ENCODE data around the gene MTURN. TPM values are rescaled to one million over a fixed set of nuclear protein-coding genes. Genes with fewer than 3 reads are reported as not detected.

MTURN gene
- total and polyA plus RNA-seq, 10 donors: 6.3 to 36.6 (median 14.8) TPM

DNA sequence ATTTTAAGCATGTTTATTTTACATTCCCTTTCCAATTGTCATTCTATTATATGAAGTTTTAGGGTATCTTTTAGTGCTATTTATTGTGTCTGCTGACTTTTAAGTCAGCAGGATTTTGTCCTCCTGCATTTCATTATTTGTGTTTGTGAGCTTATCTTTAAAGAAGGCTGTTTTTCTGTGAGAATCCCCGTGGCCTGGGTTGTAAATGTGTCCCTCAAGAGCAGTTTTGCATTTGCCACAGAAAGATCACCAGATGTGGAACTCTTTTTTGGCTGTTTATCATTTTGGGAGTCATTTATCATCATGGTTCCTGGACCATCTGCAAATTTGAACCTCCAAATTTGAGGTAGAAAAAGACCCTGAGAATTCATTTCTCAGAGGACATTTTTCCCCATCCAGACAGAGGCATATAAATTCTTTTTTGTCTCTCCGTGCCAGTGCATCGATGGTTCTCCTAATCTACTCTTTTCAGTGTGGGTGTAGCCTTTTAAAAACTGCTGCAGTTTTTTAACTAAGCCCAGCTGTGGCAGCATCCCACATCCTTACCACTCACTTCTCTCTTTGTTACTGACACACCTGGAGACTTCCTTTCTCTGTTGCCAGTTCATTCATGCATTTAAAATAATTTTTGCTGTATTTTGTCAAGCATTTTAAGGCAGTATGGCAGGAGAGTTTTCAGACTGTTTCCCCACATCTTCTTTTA is 20.1 kb upstream of the MTURN start:
- Histone ChIP-seq H3K4me1 (peaks cover 0 to 6% (median 0%) of the 10 kb centered on the region in 6 donors), H3K4me3 (no peak overlapping the region), H3K27ac (no peak overlapping the region), H3K9me3 (peaks cover 0 to 17% (median 16%) of the 10 kb centered on the region in 8 donors), H3K27me3 (replicated peaks in 1 of 7) (no peaks in the 10 kb centered on the region), H3K36me3 (no peaks in the 10 kb centered on the region)
- intact Hi-C loops (cut with DNase I; ENCODE audit: low total_unique reads): no loop called here
- no peak for TF ChIP-seq POLR2AphosphoS5 (IDR thresholded peaks at IDR 0.05)
- TF ChIP-seq POLR2A (IDR thresholded peaks at IDR 0.05): no peak
- TF ChIP-seq, protein P1, sequence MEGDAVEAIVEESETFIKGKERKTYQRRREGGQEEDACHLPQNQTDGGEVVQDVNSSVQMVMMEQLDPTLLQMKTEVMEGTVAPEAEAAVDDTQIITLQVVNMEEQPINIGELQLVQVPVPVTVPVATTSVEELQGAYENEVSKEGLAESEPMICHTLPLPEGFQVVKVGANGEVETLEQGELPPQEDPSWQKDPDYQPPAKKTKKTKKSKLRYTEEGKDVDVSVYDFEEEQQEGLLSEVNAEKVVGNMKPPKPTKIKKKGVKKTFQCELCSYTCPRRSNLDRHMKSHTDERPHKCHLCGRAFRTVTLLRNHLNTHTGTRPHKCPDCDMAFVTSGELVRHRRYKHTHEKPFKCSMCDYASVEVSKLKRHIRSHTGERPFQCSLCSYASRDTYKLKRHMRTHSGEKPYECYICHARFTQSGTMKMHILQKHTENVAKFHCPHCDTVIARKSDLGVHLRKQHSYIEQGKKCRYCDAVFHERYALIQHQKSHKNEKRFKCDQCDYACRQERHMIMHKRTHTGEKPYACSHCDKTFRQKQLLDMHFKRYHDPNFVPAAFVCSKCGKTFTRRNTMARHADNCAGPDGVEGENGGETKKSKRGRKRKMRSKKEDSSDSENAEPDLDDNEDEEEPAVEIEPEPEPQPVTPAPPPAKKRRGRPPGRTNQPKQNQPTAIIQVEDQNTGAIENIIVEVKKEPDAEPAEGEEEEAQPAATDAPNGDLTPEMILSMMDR (IDR thresholded peaks at IDR 0.05 in 8 of 11, conservative IDR thresholded peaks at IDR 0.05 in 3 of 11): no peak
- no peak for DNase-seq
- 54 to 75% (median 62%) methylated on average over 3 of the region's 3 CpGs for WGBS, 5 donors

DNA sequence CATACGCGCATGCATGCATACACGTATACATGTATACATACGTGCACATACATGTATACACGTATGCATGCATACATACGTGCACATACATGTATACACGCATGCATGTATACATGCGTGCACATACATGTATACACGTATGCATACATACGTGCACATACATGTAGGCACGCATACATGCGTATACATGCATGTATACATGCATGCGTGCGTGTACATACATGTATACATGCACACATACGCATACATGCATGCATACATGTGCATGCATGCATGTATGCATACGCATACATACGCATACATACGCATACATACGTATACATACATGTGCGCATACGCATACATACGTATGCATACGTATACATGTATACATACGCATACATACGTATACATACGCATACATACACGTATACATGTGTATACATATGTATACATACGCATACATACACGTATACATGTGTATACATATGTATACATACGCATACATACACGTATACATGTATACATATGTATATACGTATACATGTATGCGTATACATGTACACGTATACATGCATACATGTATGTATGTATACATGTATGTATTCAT is 19.0 kb upstream of the MTURN start:
- no peak overlapping the region for H3K27ac ChIP-seq
- H3K4me1 ChIP-seq: peaks cover 0 to 6% (median 0%) of the 10 kb centered on the region in 6 donors
- H3K9me3 ChIP-seq: peaks cover 0 to 17% (median 16%) of the 10 kb centered on the region in 8 donors
- intact Hi-C loops (cut with DNase I; ENCODE audit: low total_unique reads): no loop called here
- no peaks in the 10 kb centered on the region for H3K36me3 ChIP-seq
- WGBS, 5 donors: 89 to 92% (median 90%) methylated on average over 31 to 34 of the region's 34 CpGs
- no peaks in the 10 kb centered on the region for H3K27me3 ChIP-seq (replicated peaks in 1 of 7)
- no peak for TF ChIP-seq POLR2A (IDR thresholded peaks at IDR 0.05)
- no peak for TF ChIP-seq POLR2AphosphoS5 (IDR thresholded peaks at IDR 0.05)
- TF ChIP-seq, protein P1 (IDR thresholded peaks at IDR 0.05 in 8 of 11, conservative IDR thresholded peaks at IDR 0.05 in 3 of 11): no peak
- H3K4me3 ChIP-seq: no peak overlapping the region
- no peak for DNase-seq

DNA sequence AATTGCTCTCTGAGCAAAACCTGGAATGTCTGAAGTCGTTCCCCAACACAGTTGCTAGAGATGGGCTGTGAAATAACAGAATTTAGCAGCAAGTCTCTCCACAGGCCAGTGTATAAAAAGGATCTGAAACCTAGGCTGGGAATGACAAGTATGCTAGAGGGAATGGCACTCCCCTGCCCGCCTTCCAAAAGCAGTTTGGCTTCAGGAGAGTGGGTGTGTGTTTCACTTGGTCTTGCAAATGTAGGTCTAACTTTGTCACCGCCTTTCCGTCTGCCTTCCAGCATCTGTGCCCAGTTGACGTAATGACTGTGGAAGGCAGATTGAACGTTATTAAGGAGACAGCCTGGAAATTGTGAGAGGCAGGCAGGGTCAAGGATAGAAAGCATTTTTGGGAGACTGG is 18.0 kb upstream of the MTURN start:
- Histone ChIP-seq H3K9me3 (peaks cover 0 to 17% (median 16%) of the 10 kb centered on the region in 8 donors), H3K27me3 (replicated peaks in 1 of 7) (no peaks in the 10 kb centered on the region), H3K4me3 (no peak overlapping the region), H3K4me1 (peaks cover 0 to 6% (median 0%) of the 10 kb centered on the region in 6 donors), H3K36me3 (no peaks in the 10 kb centered on the region), H3K27ac (peak overlapping the region in 6 of 8 donors; percentile 1 to 56 (median 32))
- DNase-seq: no peak
- 72 to 85% (median 75%) methylated on average over 6 of the region's 6 CpGs for WGBS, 5 donors
- intact Hi-C loops (cut with DNase I; ENCODE audit: low total_unique reads): no loop called here
- TF ChIP-seq POLR2AphosphoS5 (IDR thresholded peaks at IDR 0.05) (no peak), POLR2A (IDR thresholded peaks at IDR 0.05) (no peak)
- TF ChIP-seq, protein P1 (IDR thresholded peaks at IDR 0.05 in 8 of 11, conservative IDR thresholded peaks at IDR 0.05 in 3 of 11): no peak

DNA sequence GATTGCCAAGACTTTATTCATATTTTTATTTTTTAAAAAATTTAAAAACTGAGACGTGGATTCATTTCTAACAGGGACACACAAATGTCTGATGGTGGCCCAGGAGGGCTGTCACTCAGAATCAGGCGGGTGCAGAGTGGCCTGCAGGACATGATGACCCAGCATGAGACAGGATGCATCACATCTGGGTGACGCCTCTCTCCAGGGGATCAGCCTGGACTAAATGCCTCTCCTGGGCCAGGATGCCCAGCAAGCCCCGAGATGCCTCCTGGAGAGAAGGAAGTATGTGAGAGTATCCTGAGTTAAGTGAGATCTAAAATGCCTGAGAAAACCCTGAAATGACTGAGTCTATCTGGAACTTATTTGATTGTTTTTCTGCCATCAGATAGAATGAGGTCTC is 16.9 kb upstream of the MTURN start:
- Histone ChIP-seq H3K4me3 (no peak overlapping the region), H3K9me3 (peaks cover 0 to 11% (median 9%) of the 10 kb centered on the region in 8 donors), H3K27ac (no peak overlapping the region), H3K27me3 (replicated peaks in 1 of 7) (no peaks in the 10 kb centered on the region), H3K36me3 (no peaks in the 10 kb centered on the region), H3K4me1 (peaks cover 0 to 6% (median 0%) of the 10 kb centered on the region in 6 donors)
- no peak for DNase-seq
- TF ChIP-seq POLR2A (IDR thresholded peaks at IDR 0.05) (no peak), POLR2AphosphoS5 (IDR thresholded peaks at IDR 0.05) (no peak)
- TF ChIP-seq, protein P1 (IDR thresholded peaks at IDR 0.05 in 8 of 11, conservative IDR thresholded peaks at IDR 0.05 in 3 of 11): no peak
- intact Hi-C loops (cut with DNase I; ENCODE audit: low total_unique reads): no loop called here
- WGBS, 5 donors: 86 to 91% (median 88%) methylated on average over 4 of the region's 4 CpGs

Data from spleen (tissue), 11 donors.